WTC11 (cell line): ENCODE data around the gene HYPK. TPM values are rescaled to one million over a fixed set of nuclear protein-coding genes. Genes with fewer than 3 reads are reported as not detected.

ENCODE experiments used
- ATAC-seq: fragments of 200-7000 bp; cut with Tn5 transposase; 2 replicates; pipeline ENCODE4 v1.10.0; 2021; ENCODE audit warnings: mild to moderate bottlenecking, moderate library complexity
- CTCF ChIA-PET: fragments of 300-600 bp; sonication (Branson Sonifier 250); formaldehyde crosslinking; loops from one replicate; lab custom pipeline; 2021; ENCODE audit warnings: antibody characterized with exemption; lab: Charles Lee
- POLR2A ChIA-PET: fragments of 350-600 bp; sonication (Branson Sonifier 250); formaldehyde crosslinking; loops from one replicate; lab custom pipeline; 2021; ENCODE audit warnings: antibody characterized with exemption; lab: Charles Lee
- DNase-seq: peaks from one replicate; pipeline ENCODE4 v3.0.0; 2021; ENCODE audit warnings: low spot score
- H3K27ac Mint-ChIP-seq: 2 replicates; pipeline ENCODE4 v1.8.0; 2021; ENCODE audit warnings: mixed read lengths
- H3K27me3 Mint-ChIP-seq: 2 replicates; pipeline ENCODE4 v1.8.0; 2021; ENCODE audit warnings: low read depth, mild to moderate bottlenecking, moderate library complexity, mixed read lengths
- H3K36me3 Mint-ChIP-seq: 2 replicates; pipeline ENCODE4 v1.8.0; 2021; ENCODE audit warnings: mixed read lengths
- H3K4me1 Mint-ChIP-seq: 2 replicates; pipeline ENCODE4 v1.8.0; 2022; ENCODE audit warnings: mixed read lengths
- H3K4me3 Mint-ChIP-seq: 2 replicates; pipeline ENCODE4 v1.8.0; 2021; ENCODE audit warnings: mild to moderate bottlenecking, moderate library complexity, mixed read lengths
- H3K9me3 Mint-ChIP-seq: 2 replicates; pipeline ENCODE4 v1.8.0; 2021; ENCODE audit warnings: mixed read lengths
- ARID4B ChIP-seq: sonication (generic); formaldehyde crosslinking; IDR thresholded peaks from 2 replicates; pipeline ENCODE4 v1.8.0; 2023; ENCODE audit warnings: missing genetic modification reagents, mild to moderate bottlenecking, borderline replicate concordance
- ATF6 ChIP-seq: sonication (generic); formaldehyde crosslinking; IDR thresholded peaks from 2 replicates; pipeline ENCODE4 v1.8.1; 2023; ENCODE audit warnings: mild to moderate bottlenecking, missing genetic modification reagents
- CBFB ChIP-seq: sonication (generic); formaldehyde crosslinking; IDR thresholded peaks from 2 replicates; pipeline ENCODE4 v1.8.1; 2022; ENCODE audit warnings: mild to moderate bottlenecking, low read depth, missing genetic modification reagents
- E2F1 ChIP-seq: sonication (generic); formaldehyde crosslinking; IDR thresholded peaks from 2 replicates; pipeline ENCODE4 v1.8.0; 2022; ENCODE audit warnings: mild to moderate bottlenecking, missing genetic modification reagents
- E2F5 ChIP-seq: sonication (generic); formaldehyde crosslinking; IDR thresholded peaks from 2 replicates; pipeline ENCODE4 v1.8.1; 2022; ENCODE audit warnings: mild to moderate bottlenecking, moderate library complexity, missing genetic modification reagents
- FOXJ3 ChIP-seq: sonication (generic); formaldehyde crosslinking; IDR thresholded peaks from 2 replicates; pipeline ENCODE4 v1.9.0; 2021; ENCODE audit warnings: missing genetic modification reagents, mild to moderate bottlenecking, borderline replicate concordance
- FOXK1 ChIP-seq: sonication (generic); formaldehyde crosslinking; IDR thresholded peaks from 2 replicates; pipeline ENCODE4 v1.8.0; 2022; ENCODE audit warnings: mild to moderate bottlenecking, moderate library complexity, missing genetic modification reagents
- FOXP1 ChIP-seq: sonication (generic); formaldehyde crosslinking; IDR thresholded peaks from 2 replicates; pipeline ENCODE4 v1.8.0; 2022; ENCODE audit warnings: missing genetic modification reagents, mild to moderate bottlenecking, moderate library complexity, borderline replicate concordance
- MAX ChIP-seq: sonication (generic); formaldehyde crosslinking; IDR thresholded peaks from 2 replicates; pipeline ENCODE4 v1.8.0; 2022; ENCODE audit warnings: mild to moderate bottlenecking, missing genetic modification reagents
- NFE2L1 ChIP-seq: sonication (generic); formaldehyde crosslinking; IDR thresholded peaks from 2 replicates; pipeline ENCODE4 v1.8.1; 2023; ENCODE audit warnings: missing genetic modification reagents
- NR1H2 ChIP-seq: sonication (generic); formaldehyde crosslinking; IDR thresholded peaks from 2 replicates; pipeline ENCODE4 v1.9.0; 2021; ENCODE audit warnings: mild to moderate bottlenecking, moderate library complexity, missing genetic modification reagents
- SP1 ChIP-seq: sonication (generic); formaldehyde crosslinking; conservative IDR thresholded peaks from 2 replicates; pipeline ENCODE4 v1.8.1; 2022; ENCODE audit warnings: missing genetic modification reagents
- TEAD1 ChIP-seq: sonication (generic); formaldehyde crosslinking; IDR thresholded peaks from 2 replicates; pipeline ENCODE4 v1.8.0; 2022; ENCODE audit warnings: mild to moderate bottlenecking, missing genetic modification reagents
- TEAD4 ChIP-seq: sonication (generic); formaldehyde crosslinking; IDR thresholded peaks from 2 replicates; pipeline ENCODE4 v1.8.0; 2022; ENCODE audit warnings: mild to moderate bottlenecking, missing genetic modification reagents
- TP53 ChIP-seq: sonication (generic); formaldehyde crosslinking; IDR thresholded peaks from 2 replicates; pipeline ENCODE4 v1.8.1; 2023; ENCODE audit warnings: mild to moderate bottlenecking, missing genetic modification reagents
- ZNF121 ChIP-seq: sonication (generic); formaldehyde crosslinking; IDR thresholded peaks from 2 replicates; pipeline ENCODE4 v1.8.0; 2023; ENCODE audit warnings: missing genetic modification reagents
- ZNF232 ChIP-seq: sonication (generic); formaldehyde crosslinking; IDR thresholded peaks from 2 replicates; pipeline ENCODE4 v1.8.0; 2022; ENCODE audit warnings: mild to moderate bottlenecking, missing genetic modification reagents
- ZNF281 ChIP-seq: sonication (generic); formaldehyde crosslinking; IDR thresholded peaks from 2 replicates; pipeline ENCODE4 v1.8.0; 2023; ENCODE audit warnings: mild to moderate bottlenecking, missing genetic modification reagents
- ZNF317 ChIP-seq: sonication (generic); formaldehyde crosslinking; IDR thresholded peaks from 2 replicates; pipeline ENCODE4 v1.8.1; 2023; ENCODE audit warnings: low read depth, mild to moderate bottlenecking, moderate library complexity, missing genetic modification reagents, borderline replicate concordance
- ZNF671 ChIP-seq: fragments of 250-450 bp; sonication (Bioruptor Pico); IDR thresholded peaks from 2 replicates; pipeline ENCODE4 v1.8.0; 2021; ENCODE audit warnings: mild to moderate bottlenecking
- total RNA-seq: library from RNA; stranded (reverse); gene quantifications from 3 replicates; pipeline ENCODE4 v1.2.3, GENCODE V29; 2021
- TF ChIP-seq, protein P1 (sequence below): sonication (generic); formaldehyde crosslinking; conservative IDR thresholded peaks from 2 replicates; pipeline ENCODE4 v1.8.1; 2022; ENCODE audit warnings: mild to moderate bottlenecking, missing genetic modification reagents
- TF ChIP-seq, protein P2 (sequence below): sonication (generic); formaldehyde crosslinking; IDR thresholded peaks from 2 replicates; pipeline ENCODE4 v1.8.1; 2022; ENCODE audit warnings: low read depth, mild to moderate bottlenecking, moderate library complexity, missing genetic modification reagents, borderline replicate concordance

HYPK gene
- total RNA-seq, 1 experiment from 2014 or later, result 22.0 TPM

DNA sequence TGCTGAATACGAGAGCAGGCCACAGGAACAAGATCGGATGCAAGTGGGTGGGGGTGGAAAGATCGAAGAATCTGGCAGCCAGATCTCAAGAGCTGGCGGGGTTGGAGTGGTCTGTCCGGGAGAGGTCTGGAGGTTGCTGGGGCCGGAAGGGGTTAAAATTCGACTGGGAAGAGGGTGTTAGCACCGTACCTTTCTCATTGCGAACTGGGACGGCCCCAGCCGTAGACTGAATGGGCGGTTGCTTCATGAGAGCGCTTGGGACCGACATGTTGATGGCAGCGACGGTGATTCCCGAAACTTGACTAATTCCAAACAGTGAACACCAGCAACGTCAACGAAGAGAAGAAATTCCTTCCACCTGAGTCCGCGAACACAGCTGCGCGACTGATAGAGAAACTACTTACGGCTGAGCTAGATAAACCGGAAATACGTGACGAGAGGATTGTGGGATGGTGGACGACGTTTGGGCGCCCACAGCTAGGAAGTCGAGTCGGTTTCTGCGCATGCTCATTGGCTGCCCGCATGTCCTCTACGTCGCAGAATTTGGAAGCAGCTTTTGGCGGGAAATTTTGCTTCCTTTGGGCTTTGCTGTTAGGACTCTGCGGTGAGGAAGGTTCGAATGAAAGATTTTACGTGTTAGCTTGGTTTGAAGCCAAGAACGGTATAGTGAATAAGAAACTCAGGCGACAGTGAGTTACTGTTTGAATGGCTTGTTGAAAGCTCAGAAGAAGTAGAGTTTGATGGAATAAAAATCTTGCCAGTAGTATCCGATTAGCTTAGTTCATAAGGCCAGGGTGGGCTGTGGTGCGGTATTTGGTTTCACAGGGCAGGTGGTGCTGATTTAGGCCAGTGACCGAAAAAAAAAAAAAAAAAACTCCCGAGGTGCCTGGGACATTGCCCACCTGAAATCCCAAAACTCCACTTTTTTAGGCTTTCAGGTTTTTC lies 24.2 kb downstream of the HYPK start, which contains the start of gene MFAP1:
TSS of gene MFAP1 (minus strand) at position 389 of the 945 bp plus-strand sequence. CDS start at position 268, 121 bp downstream.
- POLR2A ChIA-PET, result interaction anchor here (0.9 to 1.0 kb wide), 4 partner anchors 24 to 314 kb away, joined by 3 to 4 read pairs (median 3); partner anchors contain the start of genes HYPK and SERINC4
- ATAC-seq (peak; percentile 85), DNase-seq (peak; percentile 81)
- CTCF ChIA-PET, result interaction anchor here (0.9 to 1.4 kb wide), 6 partner anchors 24 to 454 kb away, joined by 3 to 7 read pairs (median 4); partner anchors contain the start of genes ELL3, HYPK, SERINC4 and TUBGCP4
- peak within 1 kb of the TSS; percentile 99 for H3K27ac Mint-ChIP-seq
- peaks cover 12% of the 10 kb centered on the region for H3K4me1 Mint-ChIP-seq
- peaks cover 6% of the 10 kb centered on the region for H3K9me3 Mint-ChIP-seq
- peaks cover 28% of the 10 kb centered on the region for H3K36me3 Mint-ChIP-seq
- H3K27me3 Mint-ChIP-seq, result peaks cover 24% of the 10 kb centered on the region
- H3K4me3 Mint-ChIP-seq, result peak within 1 kb of the TSS; percentile 95
- TF ChIP-seq CBFB (CRISPR knock-in tag) (no peak), FOXP1 (peak; percentile 83), E2F5 (CRISPR knock-in tag) (peak; percentile 96), TEAD1 (CRISPR knock-in tag) (peak; percentile 62; the same call in 1 of the 2 replicates), ZNF317 (CRISPR knock-in tag) (no peak), NFE2L1 (CRISPR knock-in tag) (peak; percentile 93), MAX (peak; percentile 99), E2F1 (CRISPR knock-in tag) (peak; percentile 86; the same call in 1 of the 2 replicates), FOXJ3 (CRISPR knock-in tag) (peak; percentile 58; the same call in 1 of the 2 replicates), ZNF232 (peak; percentile 95), ZNF121 (CRISPR knock-in tag) (no peak), TP53 (CRISPR knock-in tag) (0 out of 2 replicates have a peak, but pooled peaks have one; percentile 63), ARID4B (no peak; the same call in 1 of the 2 replicates), ZNF671 (CRISPR knock-in tag) (no peak), SP1 (CRISPR knock-in tag) (peak; percentile 53; the same call in 1 of the 2 replicates), TEAD4 (CRISPR knock-in tag) (0 out of 2 replicates have a peak, but pooled peaks have one; percentile 40), FOXK1 (CRISPR knock-in tag) (peak; percentile 87), ZNF281 (CRISPR knock-in tag) (peak; percentile 73; the same call in 1 of the 2 replicates), ATF6 (CRISPR knock-in tag) (no peak), NR1H2 (CRISPR knock-in tag) (0 out of 2 replicates have a peak, but pooled peaks have one; percentile 42)
- TF ChIP-seq, protein P1, sequence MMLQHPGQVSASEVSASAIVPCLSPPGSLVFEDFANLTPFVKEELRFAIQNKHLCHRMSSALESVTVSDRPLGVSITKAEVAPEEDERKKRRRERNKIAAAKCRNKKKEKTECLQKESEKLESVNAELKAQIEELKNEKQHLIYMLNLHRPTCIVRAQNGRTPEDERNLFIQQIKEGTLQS (CRISPR knock-in tag), result no peak
- TF ChIP-seq, protein P2, sequence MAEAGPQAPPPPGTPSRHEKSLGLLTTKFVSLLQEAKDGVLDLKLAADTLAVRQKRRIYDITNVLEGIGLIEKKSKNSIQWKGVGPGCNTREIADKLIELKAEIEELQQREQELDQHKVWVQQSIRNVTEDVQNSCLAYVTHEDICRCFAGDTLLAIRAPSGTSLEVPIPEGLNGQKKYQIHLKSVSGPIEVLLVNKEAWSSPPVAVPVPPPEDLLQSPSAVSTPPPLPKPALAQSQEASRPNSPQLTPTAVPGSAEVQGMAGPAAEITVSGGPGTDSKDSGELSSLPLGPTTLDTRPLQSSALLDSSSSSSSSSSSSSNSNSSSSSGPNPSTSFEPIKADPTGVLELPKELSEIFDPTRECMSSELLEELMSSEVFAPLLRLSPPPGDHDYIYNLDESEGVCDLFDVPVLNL (CRISPR knock-in tag), result 0 out of 2 replicates have a peak, but pooled peaks have one; percentile 37
